K562 (cell line): ENCODE results near the gene DIS3L2. TPM values are rescaled to one million over a fixed set of nuclear protein-coding genes. Genes with fewer than 3 reads are reported as not detected.

ENCODE experiments used
- HNRNPL ChIP-seq: fragments of 200-400 bp; formaldehyde crosslinking; IDR thresholded peaks from 2 replicates; pipeline ENCODE4 v1.6.1; 2017; ENCODE audit warnings: low read depth, mild to moderate bottlenecking, low read length
- MITF ChIP-seq: IDR thresholded peaks from 2 replicates; pipeline ENCODE4 v1.6.1; 2014; ENCODE audit warnings: antibody characterized with exemption
- NR2C1 ChIP-seq, 2 experiments: fragments of 450-650 bp; IDR thresholded peaks; 2 replicates each; pipeline ENCODE4 v1.6.1; 2017; ENCODE audit warnings: mild to moderate bottlenecking in 2 of 2, antibody characterized with exemption in 1 of 2, inconsistent platforms in 1 of 2, missing compliant biosample characterization in 1 of 2, missing genetic modification characterization in 1 of 2
- NR3C1 ChIP-seq: sonication (generic); formaldehyde crosslinking; IDR thresholded peaks from 2 replicates; pipeline ENCODE4 v1.8.1; 2022; ENCODE audit warnings: missing genetic modification reagents
- PCBP1 ChIP-seq: fragments of 200-400 bp; formaldehyde crosslinking; IDR thresholded peaks from 2 replicates; pipeline ENCODE4 v1.6.1; 2018; ENCODE audit warnings: mild to moderate bottlenecking, low read depth, low read length; ENCODE audit not compliant: poor library complexity, severe bottlenecking
- SMARCE1 ChIP-seq: fragments of 450-650 bp; IDR thresholded peaks from 2 replicates; pipeline ENCODE4 v1.7.1; 2016; ENCODE audit warnings: mild to moderate bottlenecking
- ZZZ3 ChIP-seq: fragments of 450-650 bp; IDR thresholded peaks from 2 replicates; pipeline ENCODE4 v1.6.1; 2016; ENCODE audit warnings: antibody characterized with exemption, mild to moderate bottlenecking, moderate library complexity
- polyA plus RNA-seq, 8 experiments: library from polyadenylated mRNA; depleted of rRNA in 4 of 8; stranded (reverse) in 5 of 8; unstranded in 3 of 8; fragments of >200 nt; fragmentation: Nextera tagmentation in 2 of 8; fragmentation: Illumina TruSeq in 1 of 8; extraction: Ambion mirVana in 2 of 8; extraction: Trizol in 1 of 8; gene quantifications; 2 replicates each; pipeline versions ENCODE4 v1.2.1 to v1.2.3, GENCODE V29; 2011 to 2014; ENCODE audit warnings: inconsistent platforms in 1 of 8, missing spikeins in 1 of 8
- total RNA-seq, 7 experiments: library from RNA; depleted of rRNA in 6 of 7; stranded (reverse); fragments of >200 nt in 6 of 7; fragmentation: Illumina TruSeq in 2 of 7; extraction: Trizol in 2 of 7; gene quantifications; 2 replicates each; pipeline versions ENCODE4 v1.2.1 to v1.2.3, GENCODE V29; 2011 to 2021; ENCODE audit warnings: low replicate concordance in 1 of 7
- TF ChIP-seq, protein P1 (sequence below): fragments of 450-650 bp; IDR thresholded peaks from 2 replicates; pipeline ENCODE4 v1.6.1; 2018; ENCODE audit not compliant: partially characterized antibody
- TF ChIP-seq, protein P2 (sequence below): IDR thresholded peaks from 2 replicates; pipeline ENCODE4 v1.6.1; 2012; ENCODE audit warnings: low read depth, low read length, improper control_type of control experiment, borderline replicate concordance

The DIS3L2 gene
- total and polyA plus RNA-seq, 9 of the 15 experiments (the other 6 are each of a cell fraction or from before 2014, with no cell fraction given), result 1.5 to 19.2 (median 11.2) TPM

GRCh38 chr2:232076736-232077135 is 115.2 kb downstream of the DIS3L2 start (continued):
- TF ChIP-seq MITF (no peak), SMARCE1 (no peak), NR3C1 (CRISPR knock-in tag) (no peak), ZZZ3 (no peak), HNRNPL (no peak), NR2C1 (IDR thresholded peaks at IDR 0.05) (no peak), NR2C1 (tag; IDR thresholded peaks at IDR 0.05) (no peak), PCBP1 (no peak)
- TF ChIP-seq, protein P1, sequence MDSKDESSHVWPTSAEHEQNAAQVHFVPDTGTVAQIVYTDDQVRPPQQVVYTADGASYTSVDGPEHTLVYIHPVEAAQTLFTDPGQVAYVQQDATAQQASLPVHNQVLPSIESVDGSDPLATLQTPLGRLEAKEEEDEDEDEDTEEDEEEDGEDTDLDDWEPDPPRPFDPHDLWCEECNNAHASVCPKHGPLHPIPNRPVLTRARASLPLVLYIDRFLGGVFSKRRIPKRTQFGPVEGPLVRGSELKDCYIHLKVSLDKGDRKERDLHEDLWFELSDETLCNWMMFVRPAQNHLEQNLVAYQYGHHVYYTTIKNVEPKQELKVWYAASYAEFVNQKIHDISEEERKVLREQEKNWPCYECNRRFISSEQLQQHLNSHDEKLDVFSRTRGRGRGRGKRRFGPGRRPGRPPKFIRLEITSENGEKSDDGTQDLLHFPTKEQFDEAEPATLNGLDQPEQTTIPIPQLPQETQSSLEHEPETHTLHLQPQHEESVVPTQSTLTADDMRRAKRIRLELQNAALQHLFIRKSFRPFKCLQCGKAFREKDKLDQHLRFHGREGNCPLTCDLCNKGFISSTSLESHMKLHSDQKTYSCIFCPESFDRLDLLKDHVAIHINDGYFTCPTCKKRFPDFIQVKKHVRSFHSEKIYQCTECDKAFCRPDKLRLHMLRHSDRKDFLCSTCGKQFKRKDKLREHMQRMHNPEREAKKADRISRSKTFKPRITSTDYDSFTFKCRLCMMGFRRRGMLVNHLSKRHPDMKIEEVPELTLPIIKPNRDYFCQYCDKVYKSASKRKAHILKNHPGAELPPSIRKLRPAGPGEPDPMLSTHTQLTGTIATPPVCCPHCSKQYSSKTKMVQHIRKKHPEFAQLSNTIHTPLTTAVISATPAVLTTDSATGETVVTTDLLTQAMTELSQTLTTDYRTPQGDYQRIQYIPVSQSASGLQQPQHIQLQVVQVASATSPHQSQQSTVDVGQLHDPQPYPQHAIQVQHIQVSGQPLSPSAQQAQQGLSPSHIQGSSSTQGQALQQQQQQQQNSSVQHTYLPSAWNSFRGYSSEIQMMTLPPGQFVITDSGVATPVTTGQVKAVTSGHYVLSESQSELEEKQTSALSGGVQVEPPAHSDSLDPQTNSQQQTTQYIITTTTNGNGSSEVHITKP, result no peak
- TF ChIP-seq, protein P2, sequence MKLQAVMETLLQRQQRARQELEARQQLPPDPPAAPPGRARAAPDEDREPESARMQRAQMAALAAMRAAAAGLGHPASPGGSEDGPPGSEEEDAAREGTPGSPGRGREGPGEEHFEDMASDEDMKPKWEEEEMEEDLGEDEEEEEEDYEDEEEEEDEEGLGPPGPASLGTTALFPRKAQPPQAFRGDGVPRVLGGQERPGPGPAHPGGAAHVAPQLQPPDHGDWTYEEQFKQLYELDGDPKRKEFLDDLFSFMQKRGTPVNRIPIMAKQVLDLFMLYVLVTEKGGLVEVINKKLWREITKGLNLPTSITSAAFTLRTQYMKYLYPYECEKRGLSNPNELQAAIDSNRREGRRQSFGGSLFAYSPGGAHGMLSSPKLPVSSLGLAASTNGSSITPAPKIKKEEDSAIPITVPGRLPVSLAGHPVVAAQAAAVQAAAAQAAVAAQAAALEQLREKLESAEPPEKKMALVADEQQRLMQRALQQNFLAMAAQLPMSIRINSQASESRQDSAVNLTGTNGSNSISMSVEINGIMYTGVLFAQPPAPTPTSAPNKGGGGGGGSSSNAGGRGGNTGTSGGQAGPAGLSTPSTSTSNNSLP, result no peak
